H1 (cell line): ENCODE measurements around the gene MRPL55. TPM values are rescaled to one million over a fixed set of nuclear protein-coding genes. Genes with fewer than 3 reads are reported as not detected.

ENCODE experiments used
- CTCF ChIA-PET: fragments of 300-600 bp; sonication (Branson Sonifier 250); formaldehyde crosslinking; loops from one replicate; lab custom pipeline; 2021; ENCODE audit not compliant: partially characterized antibody; lab: Charles Lee
- POLR2A ChIA-PET: fragments of 300-600 bp; sonication (Branson Sonifier 250); formaldehyde crosslinking; loops from one replicate; lab custom pipeline; 2021; ENCODE audit warnings: inconsistent platforms; ENCODE audit not compliant: partially characterized antibody; lab: Charles Lee
- DNase-seq, 2 experiments: peaks; one replicate each; pipeline versions ENCODE4 v3.0.0 to v3.0.0-alpha.2; 2010 to 2022; ENCODE audit warnings: low spot score in 2 of 2, low read depth in 1 of 2, mixed read lengths in 1 of 2
- FAIRE-seq: peaks from 2 replicates; lab custom pipeline; 2011; peaks lifted over from hg19 to GRCh38; lab: Jason Lieb, UNC
- H2AFZ ChIP-seq: 2 replicates; pipeline ENCODE4 v1.8.1; 2012; ENCODE audit warnings: low read length, inconsistent platforms
- H2AK5ac ChIP-seq: 2 replicates; pipeline ENCODE4 v1.6.1; 2013; ENCODE audit warnings: low read depth, low read length
- H2BK120ac ChIP-seq: replicated peaks from 2 replicates; pipeline ENCODE3; 2013; ENCODE audit warnings: low read depth, low read length, inconsistent platforms
- H2BK12ac ChIP-seq: 2 replicates; pipeline ENCODE4 v1.6.1; 2013; ENCODE audit warnings: low read depth, low read length
- H2BK15ac ChIP-seq: 2 replicates; pipeline ENCODE4 v1.6.1; 2013; ENCODE audit warnings: low read length
- H2BK20ac ChIP-seq: 2 replicates; pipeline ENCODE4 v1.6.1; 2013; ENCODE audit warnings: low read length
- H2BK5ac ChIP-seq: 2 replicates; pipeline ENCODE4 v1.6.1; 2013; ENCODE audit warnings: low read depth, low read length
- H3K14ac ChIP-seq: 2 replicates; pipeline ENCODE4 v1.6.1; 2013; ENCODE audit warnings: inconsistent platforms; ENCODE audit not compliant: insufficient read length
- H3K18ac ChIP-seq: 2 replicates; pipeline ENCODE4 v1.6.1; 2013; ENCODE audit warnings: low read length; ENCODE audit errors: extremely low read depth
- H3K23ac ChIP-seq: 2 replicates; pipeline ENCODE4 v1.6.1; 2013; ENCODE audit warnings: inconsistent platforms; ENCODE audit not compliant: insufficient read length
- H3K23me2 ChIP-seq: 2 replicates; pipeline ENCODE4 v1.6.1; 2013; ENCODE audit warnings: low read depth, low read length
- H3K27ac ChIP-seq: 2 replicates; pipeline ENCODE4 v1.6.1; 2011; ENCODE audit warnings: low read depth, low read length, inconsistent platforms
- H3K27me3 ChIP-seq, 4 experiments: replicated peaks in 1 of 4; 1 replicate in 1 of 4; 2 replicates in 3 of 4; pipeline versions ENCODE4 v1.6.1 to v1.8.1; 2011 to 2013; ENCODE audit warnings: low read length in 3 of 4, mild to moderate bottlenecking in 3 of 4, inconsistent platforms in 2 of 4, mixed read lengths in 2 of 4, moderate library complexity in 1 of 4; ENCODE audit not compliant: control insufficient read depth in 3 of 4, insufficient read depth in 3 of 4; ENCODE audit errors: extremely low read depth in 1 of 4
- H3K36me3 ChIP-seq, 4 experiments: 2 replicates each; pipeline versions ENCODE4 v1.6.1 to v1.8.1; 2011 to 2013; ENCODE audit warnings: mild to moderate bottlenecking in 4 of 4, low read length in 3 of 4, moderate library complexity in 2 of 4, control low read depth in 1 of 4, inconsistent platforms in 1 of 4; ENCODE audit not compliant: insufficient read depth in 4 of 4, control insufficient read depth in 2 of 4
- H3K4ac ChIP-seq: replicated peaks from 2 replicates; pipeline ENCODE3; 2013; ENCODE audit warnings: low read length, low read depth, mixed read lengths, inconsistent platforms; ENCODE audit not compliant: insufficient read length
- H3K4me1 ChIP-seq, 4 experiments: replicated peaks in 1 of 4; 1 replicate in 1 of 4; 2 replicates in 3 of 4; pipeline versions ENCODE4 v1.6.1 to v1.8.1; 2011 to 2013; ENCODE audit warnings: low read length in 3 of 4, inconsistent platforms in 2 of 4, mixed read lengths in 1 of 4; ENCODE audit not compliant: insufficient read depth in 4 of 4, control insufficient read depth in 3 of 4
- H3K4me2 ChIP-seq, 2 experiments: 2 replicates each; pipeline versions ENCODE4 v1.6.1 to v1.8.1; 2011 to 2013; ENCODE audit warnings: low read depth in 2 of 2, low read length in 2 of 2, control low read depth in 1 of 2, inconsistent platforms in 1 of 2, mild to moderate bottlenecking in 1 of 2; ENCODE audit not compliant: insufficient read depth in 1 of 2
- H3K4me3 ChIP-seq, 4 experiments: fragments of 200-600, 300-600 bp in 1 of 4; sonication (generic), shearing (Covaris generic), sonication (Bioruptor Twin) in 1 of 4; 2 replicates each; pipeline versions ENCODE4 v1.5.1 to v1.8.1; 2011 to 2016; ENCODE audit warnings: low read length in 4 of 4, low read depth in 3 of 4, control low read depth in 2 of 4, inconsistent platforms in 2 of 4, mild to moderate bottlenecking in 2 of 4, mixed read lengths in 1 of 4, moderate library complexity in 1 of 4; ENCODE audit not compliant: insufficient read depth in 2 of 4; ENCODE audit errors: extremely low read depth in 1 of 4
- H3K56ac ChIP-seq: replicated peaks from 2 replicates; pipeline ENCODE3; 2013; ENCODE audit warnings: low read depth, mild to moderate bottlenecking, mixed read lengths, low read length, inconsistent platforms; ENCODE audit not compliant: insufficient read length
- H3K79me1 ChIP-seq: 2 replicates; pipeline ENCODE4 v1.6.1; 2013; ENCODE audit warnings: low read depth, low read length, control low read depth
- H3K79me2 ChIP-seq, 2 experiments: 2 replicates each; pipeline versions ENCODE4 v1.6.1 to v1.8.1; 2012 to 2013; ENCODE audit warnings: low read length in 2 of 2, mild to moderate bottlenecking in 2 of 2, inconsistent platforms in 1 of 2; ENCODE audit not compliant: insufficient read depth in 2 of 2, control insufficient read depth in 1 of 2
- H3K9ac ChIP-seq, 4 experiments: replicated peaks in 1 of 4; 1 replicate in 1 of 4; 2 replicates in 3 of 4; pipeline versions ENCODE4 v1.6.1 to v1.8.1; 2011 to 2013; ENCODE audit warnings: low read depth in 3 of 4, low read length in 3 of 4, control low read depth in 2 of 4, mild to moderate bottlenecking in 2 of 4, moderate library complexity in 2 of 4, inconsistent platforms in 1 of 4; ENCODE audit errors: extremely low read depth in 1 of 4
- H3K9me3 ChIP-seq, 2 experiments: 2 replicates each; pipeline versions ENCODE4 v1.6.1 to v1.8.1; 2012 to 2013; ENCODE audit warnings: mild to moderate bottlenecking in 2 of 2, moderate library complexity in 2 of 2, control low read depth in 1 of 2, inconsistent platforms in 1 of 2, low read depth in 1 of 2, low read length in 1 of 2, mixed read lengths in 1 of 2; ENCODE audit not compliant: insufficient read depth in 2 of 2
- H4K20me1 ChIP-seq, 2 experiments: replicated peaks in 1 of 2; 2 replicates each; pipeline versions ENCODE3 to v1.8.1; 2011 to 2013; ENCODE audit warnings: inconsistent platforms in 2 of 2, low read length in 2 of 2, mild to moderate bottlenecking in 1 of 2; ENCODE audit not compliant: insufficient read depth in 2 of 2, control insufficient read depth in 1 of 2
- H4K5ac ChIP-seq: 2 replicates; pipeline ENCODE4 v1.6.1; 2013; ENCODE audit warnings: low read length, low read depth, mixed read lengths, inconsistent platforms; ENCODE audit not compliant: insufficient read length
- H4K8ac ChIP-seq: 2 replicates; pipeline ENCODE4 v1.8.0; 2013; ENCODE audit warnings: mild to moderate bottlenecking, moderate library complexity, low read length, inconsistent platforms; ENCODE audit not compliant: insufficient read depth; ENCODE audit errors: extremely low read depth
- H4K91ac ChIP-seq: replicated peaks from 2 replicates; pipeline ENCODE3; 2013; ENCODE audit warnings: low read length, mixed read lengths, inconsistent platforms; ENCODE audit not compliant: insufficient read length
- ATF3 ChIP-seq: IDR thresholded peaks from 2 replicates; pipeline ENCODE4 v1.6.1; 2011; ENCODE audit warnings: low read depth, mild to moderate bottlenecking, low read length; ENCODE audit not compliant: insufficient read depth
- HDAC6 ChIP-seq: IDR thresholded peaks from one replicate; pipeline ENCODE4 v1.7.1; 2012; ENCODE audit warnings: low read depth, mild to moderate bottlenecking, inconsistent platforms, low read length, moderate library complexity
- WGBS, 2 experiments: shearing (Covaris generic) in 1 of 2; methylation state at CpG; one replicate each; pipeline versions ENCODE4 v1.1.6 to v1.1.7; 2013 to 2015; ENCODE audit warnings: low lambda C conversion rate in 2 of 2, mixed read lengths in 2 of 2, inconsistent platforms in 1 of 2, low coverage in 1 of 2, missing lambda C conversion rate in 1 of 2; ENCODE audit not compliant: insufficient replicate concordance in 2 of 2, insufficient coverage in 1 of 2, insufficient read length in 1 of 2; ENCODE audit errors: extremely low coverage in 1 of 2, missing lambda C conversion rate in 1 of 2; 5-methylcytosine and 5-hydroxymethylcytosine counted together
- polyA plus RNA-seq, 7 experiments: library from polyadenylated mRNA; depleted of rRNA in 3 of 7; stranded (reverse) in 5 of 7; unstranded in 2 of 7; fragments of >200 nt in 5 of 7; fragments of 200-250 nt in 2 of 7; gene quantifications; 1 replicate in 5 of 7; 2 replicates in 1 of 7; 4 replicates in 1 of 7; pipeline versions ENCODE4 v1.2.1 to v1.2.3, GENCODE V29; 2011 to 2013; ENCODE audit warnings: missing spikeins in 2 of 7, mixed read lengths in 2 of 7
- total RNA-seq: library from RNA; stranded (reverse); fragmentation: NEBNext Ultra II Directional; extraction: Animal tissue kit (Norgen Biotek cat#: 25700); gene quantifications from 2 replicates; pipeline ENCODE4 v1.2.1, GENCODE V29; 2021

Gene MRPL55
- total and polyA plus RNA-seq, 2 of the 8 experiments (the other 6 are each of a cell fraction or from before 2014, with no cell fraction given): 59.0 to 244 TPM

- Histone ChIP-seq H3K14ac (no peak overlapping the region), H2BK120ac (no peak overlapping the region), H4K91ac (no peak overlapping the region), H3K27me3 (no peaks in the 10 kb centered on the region; a peak in 1 of 7 replicates), H2AFZ (no peak overlapping the region), H3K27ac (no peak overlapping the region), H3K4me3 (no peak overlapping the region), H2AK5ac (peak overlapping the region; percentile 53; the same call in 1 of the 2 replicates), H3K36me3 (peaks cover 4 to 18% (median 14%) of the 10 kb centered on the region in 4 experiments; a peak in 5 of 8 replicates), H3K9ac (0 out of 7 replicates have a peak overlapping the region, but pooled peaks of 1 of the 4 experiments have one; percentile 19), H3K23me2 (peaks cover 11% of the 10 kb centered on the region; the same call in 1 of the 2 replicates), H2BK12ac (no peak overlapping the region), H2BK15ac (no peak overlapping the region), H4K8ac (no peak overlapping the region), H2BK20ac (no peak overlapping the region), H3K9me3 (no peaks in the 10 kb centered on the region), H3K79me1 (peaks cover 15% of the 10 kb centered on the region; the same call in 1 of the 2 replicates), H2BK5ac (no peak overlapping the region), H3K18ac (no peak overlapping the region), H3K23ac (no peak overlapping the region), H3K79me2 (peaks cover 3 to 8% of the 10 kb centered on the region in 2 experiments; a peak in 2 of 4 replicates), H4K20me1 (peaks cover 6 to 22% of the 10 kb centered on the region in 2 experiments), H3K56ac (no peak overlapping the region), H3K4me1 (peaks cover 0 to 4% (median 2%) of the 10 kb centered on the region in 4 experiments; a peak in 5 of 7 replicates), H3K4ac (no peak overlapping the region), H4K5ac (no peak overlapping the region), H3K4me2 (no peak overlapping the region; a peak in 1 of 4 replicates)
- CTCF ChIA-PET: no interaction called here
- POLR2A ChIA-PET: interaction anchor here (1.0 kb wide), 1 partner anchor 15 kb away, joined by 3 read pairs; no protein-coding TSS in a partner anchor
- WGBS, 2 experiments: 76% methylated on average over 7 of the region's 7 CpGs; no CpG with 5 or more reads in 1 of the 2 experiments
- DNase-seq (no peak), FAIRE-seq (no peak)
- TF ChIP-seq HDAC6 (no peak), ATF3 (no peak)
Measured at GRCh38 chr1:228104526-228105269, 4.4 kb downstream of the MRPL55 start.
